GM18519 (cell line): Measurements from ENCODE around the gene NUCB2.
"Not testable (repeated sequence)": the region's sequence is repeated elsewhere in the genome, so short reads cannot be mapped to it uniquely, and the experiment has no call there.

ENCODE experiments used
- ATAC-seq: cut with Tn5 transposase; IDR thresholded peaks from one replicate; pipeline ENCODE4 v1.9.1; 2021; ENCODE audit warnings: mild to moderate bottlenecking, moderate library complexity; ENCODE audit not compliant: unreplicated experiment, low FRiP score

Gene NUCB2

DNA sequence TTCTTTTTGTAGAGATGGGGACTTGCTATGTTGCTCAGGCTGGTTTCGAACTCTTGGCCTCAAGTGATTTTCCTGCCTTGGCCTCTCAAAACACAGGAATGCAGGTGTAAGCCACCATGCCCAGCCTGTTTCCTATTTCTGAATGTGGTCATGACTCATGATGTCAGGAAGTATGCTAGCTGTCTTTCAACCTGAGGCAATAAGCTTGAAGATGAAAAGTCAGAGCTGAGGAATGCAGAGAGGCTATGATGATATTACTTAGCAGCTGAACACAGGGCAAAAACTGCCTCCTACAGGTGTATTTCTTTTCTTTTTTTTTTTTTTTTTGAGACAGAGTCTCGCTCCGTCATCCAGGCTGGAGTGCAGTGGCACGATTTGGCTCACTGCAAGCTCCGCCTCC, 9.0 kb upstream of the NUCB2 start:
- no peak for ATAC-seq

DNA sequence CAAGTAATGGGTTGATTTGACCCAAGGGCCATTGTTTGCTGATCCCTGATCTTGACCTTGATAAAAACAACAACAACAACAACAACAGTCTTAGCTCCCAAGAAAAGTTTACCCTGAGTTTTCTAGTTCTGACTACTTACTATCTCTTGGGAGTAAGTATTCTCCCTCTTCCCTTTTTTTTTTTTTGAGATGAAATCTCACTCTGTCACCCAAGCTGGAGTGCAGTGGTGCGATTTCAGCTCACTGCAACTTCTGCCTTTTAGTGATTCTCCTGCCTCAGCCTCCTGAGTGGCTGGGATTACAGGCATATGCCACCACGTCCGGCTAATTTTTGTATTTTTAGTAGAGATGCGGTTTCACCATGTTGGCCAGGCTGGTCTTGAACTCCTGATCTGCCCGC, 8.0 kb upstream of the NUCB2 start:
- not testable (repeated sequence) for ATAC-seq

DNA sequence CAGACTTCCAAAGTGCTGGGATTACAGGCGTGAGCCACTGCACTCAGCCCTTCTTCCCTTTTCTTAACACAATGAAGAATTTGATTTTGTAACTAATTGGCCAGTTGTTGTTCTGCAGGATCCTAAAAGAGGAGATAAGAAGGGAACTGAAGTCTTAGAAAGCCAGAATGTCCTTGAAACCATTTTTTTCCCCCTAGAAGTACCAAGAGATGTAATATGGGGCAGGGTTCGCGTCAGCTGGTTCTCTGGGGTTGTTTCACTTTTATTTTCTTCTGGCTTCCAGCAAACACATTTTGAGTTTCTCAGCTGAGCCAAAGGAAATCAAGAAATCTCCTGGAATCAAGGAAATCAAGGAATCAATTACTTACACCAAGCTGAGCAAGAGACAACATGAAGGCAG, 7.6 kb upstream of the NUCB2 start:
- no peak for ATAC-seq

DNA sequence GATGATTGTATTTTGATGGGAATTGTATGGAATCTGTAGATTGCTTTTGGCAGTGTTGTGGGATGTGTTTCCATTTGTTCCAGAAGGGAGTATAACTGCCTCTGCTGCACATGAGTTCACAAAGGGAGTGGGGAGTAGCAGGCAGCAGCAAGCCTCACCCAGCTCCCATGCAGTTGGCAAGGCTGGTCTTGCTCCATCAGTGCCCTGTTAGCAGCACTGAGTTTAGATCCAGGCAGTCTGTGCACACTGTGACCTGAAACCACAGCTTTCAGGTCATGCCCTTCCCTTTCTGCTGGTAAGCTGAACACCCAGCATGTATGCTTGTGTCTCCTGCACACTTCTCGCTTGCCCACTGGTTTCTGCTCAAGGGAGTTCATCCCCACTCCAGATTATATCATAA, 3.7 kb upstream of the NUCB2 start:
- no peak for ATAC-seq

DNA sequence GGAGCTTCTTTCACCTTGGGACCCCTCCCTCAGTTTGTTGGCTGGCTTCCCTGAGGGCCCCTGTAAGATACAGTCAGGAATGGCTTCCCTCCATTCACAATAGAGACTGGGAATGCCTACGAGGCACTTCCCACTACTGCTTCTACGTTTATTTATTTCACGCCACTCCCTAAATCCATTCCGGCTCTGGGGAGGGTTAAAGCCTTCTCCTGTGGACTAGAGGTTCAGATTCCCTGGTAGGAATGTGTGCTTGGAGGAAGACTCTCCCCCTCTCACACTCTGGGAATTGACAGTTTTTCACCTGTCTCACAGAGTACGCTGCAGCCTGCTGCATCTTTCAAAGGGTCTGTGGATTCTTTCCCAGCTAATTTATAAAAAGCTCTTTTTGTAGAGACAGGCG, 3.3 kb upstream of the NUCB2 start:
- no peak for ATAC-seq

DNA sequence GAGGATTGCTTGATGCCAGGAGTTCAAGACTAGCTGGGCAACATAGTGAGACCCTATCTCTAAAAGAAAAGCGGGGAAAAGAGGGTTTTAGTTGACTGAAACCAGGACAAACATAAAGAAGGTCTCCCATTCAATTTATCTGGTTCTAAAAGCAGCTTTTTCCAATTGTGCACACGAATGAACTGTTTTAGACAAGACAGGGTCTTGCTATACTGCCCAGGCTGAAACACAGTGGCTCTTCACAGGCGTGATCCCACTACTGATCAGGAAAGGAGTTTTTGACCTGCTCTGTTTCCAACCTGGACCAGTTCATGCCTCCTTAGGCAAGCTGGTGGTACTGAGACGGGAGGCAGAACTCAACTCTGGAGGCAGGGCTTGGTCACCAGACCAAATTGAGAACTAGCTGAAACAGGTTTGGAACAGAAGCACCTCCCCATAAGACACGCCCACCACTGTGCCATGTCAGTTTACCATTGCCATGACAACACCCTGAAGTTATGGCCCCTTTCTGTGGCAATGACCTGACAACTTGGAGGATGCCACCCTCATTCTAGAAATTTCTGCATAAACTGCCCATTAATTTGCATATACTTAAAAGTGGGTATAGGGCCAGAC, 2.8 kb upstream of the NUCB2 start:
- no peak for ATAC-seq

DNA sequence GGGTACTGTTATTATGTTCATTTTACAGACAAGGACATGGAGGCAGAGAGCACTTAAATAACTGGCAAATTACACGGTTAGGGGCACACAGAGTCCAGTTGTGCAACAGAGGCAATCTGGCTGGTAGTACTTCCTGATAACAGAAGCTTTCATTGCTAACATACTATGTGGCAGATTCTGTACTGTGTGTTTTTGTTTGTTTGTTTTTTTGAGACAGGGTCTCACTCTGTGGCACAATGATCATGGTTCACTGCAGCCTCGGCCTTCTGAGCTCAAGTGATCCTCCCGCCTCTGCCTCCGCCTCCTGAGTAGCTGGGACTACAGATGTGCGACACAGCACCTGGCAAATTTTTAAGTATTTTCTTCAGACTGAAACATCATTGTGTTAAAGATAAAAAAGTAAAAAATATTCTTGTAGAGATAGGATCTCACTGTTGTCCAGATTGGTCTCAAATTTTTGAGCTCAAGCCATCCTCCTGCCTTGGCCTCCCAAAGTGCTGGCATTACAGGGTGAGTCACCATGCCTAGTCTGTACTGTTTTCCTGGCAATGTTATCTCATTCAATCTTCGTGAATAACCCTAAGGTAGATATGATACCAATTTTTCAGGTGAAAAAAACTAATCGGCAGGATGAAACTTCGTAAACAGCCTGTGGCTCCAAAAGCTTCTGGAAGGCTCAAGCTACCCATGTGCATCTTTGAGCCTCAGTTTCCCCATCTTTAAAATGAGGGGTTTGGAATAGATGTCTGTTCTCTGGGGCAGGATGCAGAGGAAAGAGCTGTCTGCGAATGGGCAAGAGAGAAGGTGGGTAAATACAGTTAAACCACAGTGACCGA, 921 bp upstream of the NUCB2 start:
- ATAC-seq: no peak

DNA sequence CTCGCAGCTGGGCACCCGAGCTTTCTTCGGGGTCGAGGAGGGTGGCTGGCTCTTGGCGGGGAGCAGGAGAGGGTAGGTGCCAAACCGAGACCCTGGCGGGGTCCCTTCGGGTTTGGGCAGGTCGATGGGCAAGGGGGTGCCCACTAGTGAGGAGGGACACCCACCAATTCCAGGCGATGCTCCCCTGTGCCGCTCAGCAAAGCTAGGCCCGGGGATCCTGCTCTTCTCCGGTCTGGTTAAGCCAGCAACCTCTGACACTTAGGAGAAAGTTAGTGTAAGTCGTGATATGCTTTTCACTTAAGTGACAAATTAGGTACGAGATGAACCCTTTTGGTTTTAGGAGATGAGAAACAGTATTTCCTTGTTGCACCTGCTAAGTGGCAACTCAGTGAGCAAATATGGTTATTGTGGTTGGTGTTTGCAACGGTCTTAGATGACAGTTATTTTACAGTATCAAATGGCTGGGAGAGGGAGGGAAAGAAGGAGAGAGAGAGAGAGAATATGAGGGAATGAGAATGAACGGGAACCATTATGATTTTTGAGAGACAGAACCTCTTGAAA, 565 bp downstream of the NUCB2 start:
- no peak for ATAC-seq

DNA sequence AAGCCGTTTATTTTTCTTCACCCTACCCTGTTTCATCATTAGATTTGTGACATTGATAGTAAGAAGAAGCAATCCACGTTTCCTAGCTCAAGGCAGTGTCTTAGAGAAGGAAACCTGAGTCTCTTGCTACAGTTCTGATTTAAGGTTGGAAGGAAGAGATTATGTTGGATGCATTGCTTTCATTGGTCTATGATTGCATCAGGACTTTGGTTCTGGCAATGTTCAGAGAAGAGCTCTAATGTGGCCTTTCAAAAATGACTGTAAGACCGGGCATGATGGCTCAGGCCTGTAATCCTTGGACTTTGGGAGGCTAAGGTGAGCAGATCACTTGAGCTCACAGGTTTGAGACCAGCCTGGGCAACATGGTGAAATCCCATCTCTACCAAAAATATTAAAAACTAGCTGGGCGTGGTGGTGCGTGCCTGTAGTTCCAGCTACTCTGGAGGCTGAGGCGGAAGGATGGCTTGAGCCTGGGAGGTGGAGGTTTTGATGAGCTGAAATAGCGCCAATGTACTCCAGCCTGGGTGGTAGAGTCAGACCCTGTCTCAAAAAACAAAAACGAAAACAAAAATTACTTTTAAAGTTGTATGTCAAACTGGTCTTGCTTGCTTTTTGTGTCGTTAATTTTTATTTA, 4.1 kb downstream of the NUCB2 start:
- no peak for ATAC-seq

DNA sequence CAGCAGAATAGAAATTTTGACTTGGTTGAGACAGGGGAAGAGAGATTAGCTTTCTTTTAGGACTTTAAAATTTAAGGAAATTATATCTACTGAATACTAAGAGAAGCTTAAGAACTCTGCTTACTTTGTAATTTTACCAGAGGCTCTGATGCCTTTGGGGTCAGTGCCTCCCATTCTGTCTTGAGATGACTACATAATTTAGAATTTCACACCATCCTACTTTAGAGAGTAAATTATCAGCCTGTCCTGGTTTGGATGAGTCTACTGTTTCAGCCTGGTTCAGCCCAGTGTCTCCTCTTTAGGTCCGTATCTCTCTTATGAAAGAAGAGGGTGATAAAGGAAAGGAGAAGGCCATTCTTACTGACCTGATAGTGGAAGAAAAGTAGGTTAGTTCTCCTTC, 9.8 kb downstream of the NUCB2 start:
- no peak for ATAC-seq

DNA sequence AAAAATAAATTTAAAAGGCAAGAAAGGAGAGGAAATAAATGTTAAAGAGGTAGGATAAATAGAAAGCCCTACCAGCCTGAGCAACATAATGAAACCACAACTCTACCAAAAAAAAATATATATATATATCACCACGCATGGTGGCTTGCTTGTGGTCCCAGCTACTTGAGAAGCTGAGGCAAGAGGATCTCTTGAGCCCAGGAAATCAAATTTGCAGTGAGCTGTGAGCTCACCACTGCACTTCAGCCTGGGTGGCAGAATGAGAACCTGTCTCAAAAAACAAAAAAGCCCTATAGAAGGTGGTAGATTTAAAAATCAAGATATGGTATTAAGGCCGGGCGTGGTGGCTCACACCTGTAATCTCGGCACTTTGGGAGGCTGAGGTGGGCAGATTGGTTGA, 10.5 kb downstream of the NUCB2 start:
- no peak for ATAC-seq

DNA sequence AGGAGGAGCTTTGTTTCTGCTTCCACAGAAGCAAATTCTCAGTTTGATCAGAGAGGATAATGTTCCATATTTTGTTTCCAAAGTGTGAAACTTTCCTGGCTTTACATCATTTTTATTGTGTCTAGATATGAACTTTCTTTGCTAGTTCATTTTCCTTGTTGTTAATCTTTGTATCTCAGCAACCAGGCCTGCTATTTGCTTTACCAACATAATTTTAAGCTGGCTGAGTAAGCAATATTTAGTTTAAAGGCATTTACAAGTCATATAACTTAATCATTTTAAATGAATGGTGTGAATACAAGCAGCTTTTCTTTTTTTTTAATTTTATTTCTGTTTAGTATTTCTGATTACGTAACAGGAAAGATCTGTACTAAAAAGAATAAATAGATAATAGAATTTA, 15.2 kb downstream of the NUCB2 start:
- ATAC-seq: no peak

DNA sequence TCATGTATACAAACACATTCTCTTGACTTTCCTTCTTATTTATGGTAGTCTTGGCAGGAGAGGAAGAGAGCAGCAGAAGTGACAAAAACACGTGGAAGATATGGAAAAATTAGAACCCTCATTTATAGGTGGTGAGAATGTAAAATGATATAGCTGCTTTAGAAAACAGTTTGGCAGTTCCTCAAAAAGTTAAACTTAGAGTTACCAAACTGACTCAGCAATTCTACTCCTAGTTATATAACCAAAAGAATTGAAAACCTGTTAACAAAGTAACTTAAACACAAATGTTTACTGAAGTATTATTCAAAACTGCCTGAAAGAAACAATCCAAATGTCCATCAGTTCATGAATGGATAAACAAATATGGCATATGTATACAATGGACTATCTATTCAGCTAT, 16.8 kb downstream of the NUCB2 start:
- ATAC-seq: no peak

DNA sequence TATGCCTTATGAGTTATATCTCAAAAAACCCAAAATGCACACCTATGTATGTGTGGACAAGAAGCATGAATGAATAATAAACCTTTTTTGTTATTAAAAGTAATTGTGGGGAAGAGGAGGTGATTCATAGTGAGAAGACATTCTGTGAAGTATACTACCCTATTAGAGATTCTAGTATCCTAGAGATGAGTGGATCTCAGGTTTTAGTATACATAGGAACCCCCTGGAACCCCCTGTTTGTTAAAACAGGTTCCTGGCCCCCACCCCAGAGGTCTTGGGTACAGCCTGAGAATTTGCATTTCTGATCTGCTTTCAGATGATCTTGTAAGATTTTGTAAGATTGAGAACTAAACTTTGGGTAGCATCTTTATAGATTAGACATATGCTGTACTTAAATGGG, 17.5 kb downstream of the NUCB2 start:
- ATAC-seq: no peak

DNA sequence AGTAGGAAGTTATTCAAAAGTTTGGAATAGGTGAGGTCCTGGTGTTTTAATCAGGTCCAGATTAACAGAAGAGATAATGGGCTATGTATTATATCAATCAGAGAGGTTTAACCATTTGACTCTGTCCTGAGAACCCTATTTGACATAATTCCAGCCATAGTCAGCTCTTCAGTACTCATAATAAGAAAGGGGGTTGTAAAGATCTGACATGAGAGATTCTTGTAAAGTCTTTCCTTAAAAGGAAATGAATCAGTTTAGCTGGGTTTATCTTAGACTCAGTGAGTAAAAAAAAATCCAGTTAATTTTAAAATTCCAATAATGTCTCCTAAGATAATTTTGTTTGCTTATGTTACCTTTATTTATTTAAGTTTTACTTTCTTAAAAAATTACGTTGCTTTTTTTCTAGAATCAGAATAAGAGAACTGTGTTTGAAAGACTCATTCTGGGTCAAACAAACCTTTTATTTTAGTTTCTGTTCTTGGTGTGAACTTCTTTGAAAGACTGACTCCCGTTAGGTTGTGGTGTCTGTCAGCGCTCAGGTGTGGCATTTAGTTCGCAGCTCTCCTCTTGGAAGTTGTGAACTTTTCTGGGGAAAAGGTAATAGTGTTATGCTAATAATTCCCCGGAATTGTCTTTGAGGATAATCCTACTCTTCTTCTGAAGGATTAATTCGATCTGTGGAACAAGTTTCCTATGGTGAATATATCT, 20.5 kb downstream of the NUCB2 start:
- ATAC-seq: no peak

DNA sequence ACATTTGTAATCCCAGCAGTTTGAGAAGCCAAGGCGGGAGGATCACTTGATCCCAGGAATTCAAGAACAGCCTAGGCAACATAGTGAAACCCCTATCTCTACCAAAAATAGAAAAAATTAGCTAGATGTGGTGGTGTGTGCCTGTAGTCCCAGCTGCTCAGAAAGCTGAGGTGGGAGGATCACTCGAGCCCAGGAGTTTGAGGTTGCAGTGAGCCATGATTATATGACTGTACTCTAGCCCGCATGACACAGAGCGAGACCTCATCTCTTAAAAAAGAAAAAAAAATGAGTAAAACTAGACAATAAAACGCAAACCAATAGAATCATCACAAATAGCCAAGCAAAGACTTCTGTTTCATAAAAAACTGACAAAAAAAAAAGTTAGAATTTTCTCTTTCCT, 21.8 kb downstream of the NUCB2 start:
- peak; percentile 80 for ATAC-seq

DNA sequence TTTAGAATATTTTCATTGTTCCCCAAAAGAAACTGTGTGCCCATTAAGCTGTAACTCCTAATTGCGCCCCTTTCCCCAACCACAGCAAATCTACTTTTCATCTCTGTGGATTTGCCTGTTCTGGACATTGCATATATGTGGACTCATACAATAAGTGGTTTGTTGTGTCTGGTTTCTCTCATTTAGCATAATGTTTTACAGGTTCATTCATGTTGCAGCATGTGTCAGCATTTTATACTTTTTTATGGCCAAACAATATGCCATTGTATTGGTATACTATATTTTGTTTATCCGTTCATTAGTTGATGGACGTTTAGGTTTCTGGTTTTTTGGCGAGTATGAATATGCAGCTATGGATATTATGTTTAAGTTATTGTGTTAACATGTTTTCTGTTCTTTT, 23.8 kb downstream of the NUCB2 start:
- ATAC-seq: no peak

DNA sequence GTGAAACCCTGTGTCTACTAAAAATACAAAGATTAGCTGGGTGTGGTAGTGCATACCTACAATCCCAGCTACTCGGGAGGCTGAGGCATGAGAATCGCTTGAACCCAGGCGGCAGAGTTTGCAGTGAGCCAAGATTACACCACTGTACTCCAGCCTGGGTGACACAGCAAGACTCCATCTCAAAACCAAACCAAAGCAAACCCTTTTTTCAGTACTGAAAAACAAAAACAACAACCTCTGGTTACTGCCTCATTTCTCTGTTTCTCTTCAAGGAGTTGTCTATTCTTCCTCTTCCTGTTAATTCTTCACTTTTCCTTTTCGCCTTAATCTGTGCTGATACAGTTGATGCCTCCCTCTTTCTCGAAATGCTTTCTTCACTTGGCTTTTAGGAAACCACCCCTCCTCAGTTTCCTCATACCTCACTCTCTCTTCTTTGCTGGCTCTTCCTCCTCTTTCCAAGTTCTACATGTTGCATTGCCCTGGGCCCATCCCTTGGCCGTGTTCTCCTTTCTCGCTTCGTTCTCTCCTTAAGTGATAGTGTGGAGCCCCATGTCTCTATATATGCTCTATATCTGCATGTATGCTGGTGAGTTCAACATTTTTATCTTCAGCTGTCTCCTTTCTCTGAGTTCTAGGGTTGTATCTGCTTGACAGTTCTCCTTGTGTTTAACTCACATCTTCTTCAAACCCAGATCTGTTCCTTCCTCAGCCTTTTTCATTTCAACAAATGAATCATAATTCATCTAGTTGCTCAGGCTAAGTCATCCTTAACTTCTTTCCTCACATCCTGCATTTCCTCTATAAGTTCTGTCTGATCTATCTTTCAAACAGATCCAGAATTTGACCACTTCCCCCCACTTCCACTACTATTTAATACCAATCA, 37.1 kb downstream of the NUCB2 start:
- ATAC-seq: no peak

DNA sequence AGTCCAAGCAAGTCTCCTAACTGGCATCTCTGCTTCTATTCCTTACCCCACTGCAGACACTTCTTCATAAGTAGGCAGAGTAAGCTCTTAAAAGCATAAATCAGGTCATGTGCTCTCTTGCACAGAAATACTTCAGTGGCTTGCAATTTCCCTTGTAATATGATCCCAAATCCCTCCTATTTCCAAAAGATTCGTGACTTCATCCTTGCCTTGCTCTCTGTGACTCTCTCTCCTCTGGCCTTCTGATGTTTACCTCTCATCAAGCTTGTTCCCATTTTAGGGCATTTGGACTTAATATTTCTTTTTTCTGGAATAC, 37.7 kb downstream of the NUCB2 start:
- ATAC-seq: no peak

DNA sequence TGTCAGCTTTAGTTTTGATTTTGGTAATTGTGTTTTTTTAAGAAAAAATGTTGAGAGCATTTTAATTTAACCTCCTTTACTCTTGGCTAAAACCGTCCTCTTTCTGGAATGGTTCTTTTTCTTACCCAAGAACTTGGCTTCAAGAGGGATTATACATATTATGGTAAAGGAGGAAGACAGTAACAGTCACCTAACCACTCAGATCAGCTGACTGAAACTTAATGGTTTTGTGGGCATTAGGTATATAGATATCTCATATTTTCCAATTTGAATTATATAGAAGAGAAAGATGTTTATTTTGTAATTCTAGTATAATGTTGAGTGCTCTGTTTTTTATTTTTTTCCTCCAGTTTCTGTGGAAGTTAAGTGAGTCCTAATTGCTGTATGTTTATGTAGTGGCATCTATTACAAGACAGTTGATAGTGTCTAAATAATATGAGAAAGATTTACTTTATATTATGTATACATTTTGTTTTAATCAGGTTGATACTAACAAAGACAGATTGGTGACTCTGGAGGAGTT, 38.4 kb downstream of the NUCB2 start:
- ATAC-seq: no peak
